Islet precursor cell (in vitro differentiated cells): ENCODE results near the gene DROSHA.

Source experiments
- DNase-seq: peaks from one replicate; pipeline ENCODE4 v3.0.0-alpha.2; 2018

Gene DROSHA

GRCh38 chr5:31412324-31412723 is 119.6 kb downstream of the DROSHA start:
- DNase-seq: no peak

DNA sequence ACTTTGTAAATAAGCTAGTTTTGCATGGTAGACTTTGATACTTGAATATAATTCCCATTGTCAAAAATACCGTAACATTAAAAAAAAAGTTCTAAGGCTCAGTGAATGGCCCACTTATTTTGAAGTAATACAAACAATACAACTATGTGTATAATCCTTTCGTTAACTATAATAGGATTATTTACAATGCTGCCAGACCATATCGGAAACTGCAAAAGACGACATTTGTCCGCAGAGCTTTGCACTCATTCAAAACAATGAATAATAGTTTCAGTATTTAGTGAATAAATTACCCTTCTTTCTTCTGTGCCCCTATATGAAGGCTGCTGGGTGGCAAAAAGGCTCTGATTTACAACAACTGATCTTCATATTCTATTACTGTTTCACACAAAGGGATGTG is 121.8 kb downstream of the DROSHA start:
- no peak for DNase-seq

- DNase-seq: peak; percentile 92
These were observed 123.1 kb downstream of the DROSHA start for GRCh38 chr5:31408814-31409213.

DNA sequence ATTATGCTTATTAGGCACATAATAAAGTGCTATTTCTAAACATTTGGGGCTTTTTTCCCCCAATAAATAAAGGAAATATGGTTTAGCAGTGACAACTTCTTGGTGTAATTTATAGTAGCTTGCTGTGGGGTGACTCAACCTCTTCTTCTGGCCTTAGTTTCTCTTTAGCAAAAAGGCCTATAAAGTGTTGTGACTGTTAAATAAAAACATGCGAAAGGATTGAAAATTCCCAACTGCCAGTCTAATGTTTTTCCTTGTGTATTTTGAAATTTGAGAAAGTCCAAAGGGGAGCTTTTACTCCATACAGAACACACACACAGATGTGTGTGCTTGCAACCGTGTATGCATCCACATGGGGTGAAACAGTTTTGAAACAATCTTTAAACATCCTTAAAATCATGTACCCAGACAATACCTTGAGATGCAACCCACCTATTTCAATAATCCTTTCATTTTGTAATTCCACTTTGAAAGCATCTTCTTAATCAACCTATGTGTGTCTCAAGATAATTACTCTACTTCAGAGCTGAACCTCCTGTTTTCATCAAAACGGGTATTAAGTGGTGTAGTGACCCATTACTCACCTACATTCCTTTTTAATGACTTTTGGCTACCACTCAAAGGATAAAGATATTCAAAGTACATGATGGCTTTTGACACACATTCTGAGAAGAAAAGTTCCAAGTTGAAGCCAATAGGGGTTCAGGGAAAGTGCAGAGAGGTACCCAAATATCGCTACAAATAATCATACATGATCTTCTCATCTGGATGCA is 123.8 kb downstream of the DROSHA start:
- no peak for DNase-seq

- no peak for DNase-seq
These were observed 127.6 kb downstream of the DROSHA start for GRCh38 chr5:31404325-31404724.

DNA sequence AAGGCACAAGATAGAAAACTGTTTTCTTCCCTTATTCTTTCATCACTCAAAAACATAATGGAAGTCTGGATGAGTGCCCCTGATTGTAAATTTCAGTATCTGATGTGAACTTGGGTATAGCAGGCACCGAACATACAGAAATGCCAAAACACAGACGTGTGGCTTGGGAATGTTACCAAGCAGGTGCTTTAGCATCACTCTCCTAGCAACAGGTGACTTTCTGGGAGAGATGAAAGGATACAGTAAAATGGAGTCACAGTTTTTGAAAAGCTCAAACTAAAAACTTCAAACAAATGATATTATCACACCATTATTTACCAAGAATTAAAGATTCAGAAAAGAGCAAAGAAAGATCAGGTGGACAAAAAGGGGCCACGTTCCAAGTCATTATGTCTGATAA is 130.2 kb downstream of the DROSHA start:
- DNase-seq: no peak

DNA sequence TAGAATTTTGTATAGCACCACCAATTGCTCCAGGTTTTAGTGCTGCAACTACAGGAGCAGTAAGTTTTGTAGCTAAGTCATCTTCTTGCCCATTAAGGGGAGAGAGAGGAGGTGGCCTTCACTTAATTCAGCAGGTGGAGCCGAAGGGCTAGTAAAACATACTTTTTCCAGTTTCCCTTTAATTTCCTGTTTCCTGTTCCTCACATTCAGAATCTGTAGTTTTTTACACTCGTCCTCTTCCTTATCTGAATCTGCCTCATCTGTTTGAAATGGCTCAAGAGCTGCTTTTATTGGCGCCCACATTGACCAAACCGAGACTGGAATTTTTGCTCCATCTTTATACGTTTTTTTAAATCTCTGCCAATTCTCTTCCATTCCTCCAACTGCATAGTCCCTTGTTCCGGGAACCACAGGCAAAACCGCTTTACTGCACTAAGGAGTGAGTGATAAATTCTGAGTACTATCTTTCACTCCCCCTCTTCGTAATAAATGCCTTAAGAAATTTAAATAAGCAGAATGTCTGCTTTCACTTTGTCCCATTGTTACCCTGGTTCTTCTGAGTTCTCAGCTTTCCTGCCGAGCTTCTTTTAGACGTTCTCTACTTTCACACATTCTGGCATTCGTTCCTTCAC is 133.9 kb downstream of the DROSHA start:
- DNase-seq: no peak

DNA sequence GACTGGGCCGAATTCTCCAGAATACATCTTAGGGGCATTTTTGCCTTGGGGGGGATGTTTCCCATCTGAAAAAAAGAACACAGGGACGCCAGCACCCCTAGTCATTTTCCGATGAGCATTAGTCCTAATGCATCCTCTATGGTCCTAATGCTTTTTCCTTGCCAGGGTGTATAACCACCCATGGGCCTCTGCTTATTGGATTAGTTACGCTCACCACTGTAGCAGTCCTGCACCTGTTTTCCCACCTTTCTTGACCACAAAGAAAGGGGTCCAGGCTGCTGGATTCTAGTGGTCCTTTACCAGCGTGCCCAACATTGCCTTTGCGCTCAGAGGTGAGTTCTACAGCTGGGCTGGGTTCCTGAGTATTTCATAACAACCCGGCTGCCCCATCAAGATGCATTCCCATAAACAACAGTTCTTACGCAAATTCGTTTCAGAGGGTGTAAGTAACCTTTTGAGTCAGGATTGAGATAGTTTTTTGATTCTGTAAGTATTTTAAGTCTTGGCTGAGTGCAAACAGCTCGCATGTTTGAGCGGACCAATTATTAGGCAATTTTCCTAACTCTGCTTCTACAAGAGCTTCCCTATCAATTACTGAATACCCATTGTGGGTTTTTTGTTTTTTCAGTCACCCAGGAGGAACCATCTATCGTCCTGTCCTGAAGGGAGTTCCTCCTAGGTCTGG is 135.1 kb downstream of the DROSHA start:
- no peak for DNase-seq

GRCh38 chr5:31395450-31396045 is 136.3 kb downstream of the DROSHA start:
- DNase-seq: peak; percentile 66

DNA sequence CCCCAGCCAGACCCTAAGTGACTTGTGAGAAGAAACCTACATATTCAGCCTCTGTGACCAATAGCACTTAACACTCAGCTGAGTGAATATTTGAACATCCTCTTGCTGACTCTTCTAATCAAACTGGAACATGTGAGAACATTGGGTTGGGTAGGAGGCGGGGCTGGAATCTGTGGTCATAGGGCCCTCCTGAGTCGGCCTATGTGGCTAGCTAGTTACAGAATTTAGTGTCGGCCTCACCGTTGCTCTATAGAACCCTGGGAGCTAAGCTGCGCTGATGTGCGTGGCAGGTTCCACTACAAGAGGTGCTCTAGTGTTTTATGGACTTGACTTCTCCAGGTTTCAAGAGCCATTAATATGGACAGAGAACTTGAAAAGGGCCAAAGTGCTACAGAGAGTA is 138.8 kb downstream of the DROSHA start:
- no peak for DNase-seq

- no peak for DNase-seq
These were observed 139.8 kb downstream of the DROSHA start for GRCh38 chr5:31392061-31392460.

- DNase-seq: no peak
These were observed 141.6 kb downstream of the DROSHA start for GRCh38 chr5:31390256-31390655.

GRCh38 chr5:31385774-31386537 is 145.9 kb downstream of the DROSHA start:
- no peak for DNase-seq

GRCh38 chr5:31383734-31384133 is 148.2 kb downstream of the DROSHA start:
- no peak for DNase-seq

DNA sequence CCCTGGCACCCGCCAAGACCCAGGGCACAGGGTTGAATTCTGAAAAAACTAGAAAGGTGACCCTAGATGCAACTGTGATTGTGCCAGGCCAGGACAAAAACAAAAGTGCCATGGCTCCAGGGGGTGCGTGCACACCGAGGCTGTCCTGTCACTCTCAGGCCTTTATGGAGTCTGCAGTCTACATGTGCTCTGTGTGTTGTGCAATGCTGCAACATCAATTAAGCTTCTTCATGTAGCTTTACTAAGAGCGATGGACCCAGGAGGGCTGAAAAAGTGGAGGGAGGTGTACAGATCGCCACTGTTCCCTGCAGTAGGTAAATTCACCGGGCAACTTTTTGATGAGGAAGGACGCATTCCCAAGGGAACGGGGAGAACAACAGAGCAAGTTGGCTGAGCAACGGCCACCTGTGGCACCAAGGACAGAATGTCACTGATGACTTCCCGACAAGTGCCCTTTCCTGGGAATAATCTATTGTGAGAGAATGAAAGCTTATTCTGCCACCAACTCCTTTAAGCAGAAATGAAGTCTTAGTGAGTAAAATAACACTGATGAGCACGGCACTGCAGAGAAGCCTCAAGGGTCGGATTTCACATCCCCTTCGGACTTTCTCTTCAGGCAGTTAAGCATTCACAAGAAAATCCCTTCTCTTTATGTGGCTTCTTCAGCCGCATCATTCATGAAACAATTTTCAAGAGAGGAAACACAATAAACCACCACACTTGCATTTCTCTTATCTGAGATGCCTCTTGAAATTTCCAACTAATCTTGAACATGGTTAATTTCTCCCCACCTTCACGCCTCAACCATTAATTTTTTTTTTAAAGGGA is 149.6 kb downstream of the DROSHA start:
- no peak for DNase-seq

DNA sequence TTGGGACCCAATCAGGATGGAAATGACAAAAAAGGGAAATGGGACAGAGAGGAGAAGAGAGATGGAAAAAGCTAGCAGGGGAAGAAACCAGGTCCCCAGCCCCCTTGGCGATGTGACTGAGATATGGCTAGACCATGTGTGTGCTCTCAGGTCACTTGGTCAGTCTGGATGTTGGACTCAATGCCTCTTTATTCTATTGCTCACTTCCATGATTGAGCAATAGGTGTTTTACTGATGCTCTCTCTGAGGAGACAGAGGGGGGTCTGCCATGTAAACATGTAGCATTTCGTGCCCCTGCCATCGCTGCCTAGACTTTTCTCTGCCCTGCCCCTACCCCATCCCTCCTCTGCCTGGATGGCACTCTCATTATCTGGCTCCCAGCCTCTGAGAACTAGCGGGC is 150.6 kb downstream of the DROSHA start:
- DNase-seq: no peak

GRCh38 chr5:31380049-31380448 is 151.8 kb downstream of the DROSHA start:
- no peak for DNase-seq

DNA sequence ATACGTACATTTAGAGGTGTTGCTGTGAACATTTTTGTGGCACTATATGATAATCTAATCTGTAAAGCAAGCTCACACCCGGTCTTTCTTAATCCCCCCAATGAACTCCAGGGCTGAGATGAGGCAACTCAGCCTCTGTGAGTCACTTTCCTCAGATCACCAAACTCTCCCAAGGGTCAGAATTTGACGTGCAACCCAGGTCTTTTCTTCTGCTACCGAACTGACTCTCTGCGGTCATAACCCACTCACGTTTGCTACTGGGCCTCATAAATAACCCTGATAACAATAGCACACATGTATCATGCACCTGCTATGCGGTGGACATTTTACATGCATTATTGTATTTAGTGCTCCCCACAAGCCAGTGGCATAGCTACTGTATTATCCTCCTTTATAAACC is 153.1 kb downstream of the DROSHA start:
- DNase-seq: no peak

- DNase-seq: no peak
These were observed 153.8 kb downstream of the DROSHA start for GRCh38 chr5:31378136-31378535.

- no peak for DNase-seq
These were observed 154.5 kb downstream of the DROSHA start for GRCh38 chr5:31377274-31377946.

DNA sequence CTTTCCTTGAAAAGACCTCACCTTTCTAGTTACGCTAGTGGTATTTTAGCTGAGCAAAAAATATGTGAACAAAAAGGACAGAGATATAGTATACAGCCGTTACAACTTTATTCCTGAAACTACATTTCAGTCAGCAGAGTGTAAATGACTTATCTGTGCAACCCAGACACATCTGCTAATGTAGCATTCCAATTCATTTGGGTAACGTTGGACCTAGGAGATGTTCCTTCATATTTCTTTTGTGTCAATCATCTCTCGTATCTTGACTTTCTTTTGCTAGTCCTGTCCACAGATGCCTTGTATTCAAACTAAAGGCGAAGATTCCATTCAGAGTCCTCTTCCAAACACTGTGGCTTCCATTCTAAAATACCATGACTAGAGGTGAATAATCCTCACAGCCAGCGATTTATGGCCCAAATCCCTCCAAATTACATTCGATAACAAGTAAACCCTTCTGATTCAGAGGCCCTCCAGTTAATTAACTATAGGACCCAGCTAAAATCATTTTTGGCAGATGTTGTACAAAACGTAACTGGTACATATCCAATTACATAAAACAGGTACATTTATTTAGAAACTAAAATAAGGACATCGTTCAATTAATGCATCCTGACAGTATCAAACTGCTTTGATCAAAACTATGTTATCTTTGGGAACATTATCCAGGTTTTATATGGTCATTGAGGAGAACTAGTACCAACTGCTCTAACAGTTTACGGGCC is 155.7 kb downstream of the DROSHA start:
- DNase-seq: no peak
